AG04449 (cell line): ENCODE results near the gene JPH2.

ENCODE experiments used
- CTCF ChIA-PET: fragments of 350-600 bp; formaldehyde crosslinking; extraction: SDS; loops from one replicate; lab custom pipeline; 2021; ENCODE audit warnings: antibody characterized with exemption; lab: Yijun Ruan, JAX
- POLR2A ChIA-PET: fragments of 400-600, 350-600 bp; formaldehyde crosslinking; extraction: SDS; loops from one replicate; lab custom pipeline; 2020; ENCODE audit warnings: antibody characterized with exemption, inconsistent platforms; lab: Yijun Ruan, JAX
- DNase-seq: peaks from one replicate; pipeline ENCODE4 v3.0.0-alpha.2; 2010; ENCODE audit warnings: low read depth, low spot score
- H3K4me3 ChIP-seq: 2 replicates; pipeline ENCODE4 v1.5.1; 2011; ENCODE audit warnings: low read depth, mild to moderate bottlenecking, control low read depth, low read length
- CTCF ChIP-seq: IDR thresholded peaks from one replicate; pipeline ENCODE4 v1.5.1; 2011; ENCODE audit warnings: mild to moderate bottlenecking, moderate library complexity, low read length, control low read depth, inconsistent platforms; ENCODE audit not compliant: insufficient read depth; ENCODE audit errors: missing control alignments

Gene JPH2

GRCh38 chr20:44112456-44112855, 74.5 kb downstream of the JPH2 start:
- TF ChIP-seq CTCF: no peak
- DNase-seq: no peak
- POLR2A ChIA-PET: no interaction called here
- CTCF ChIA-PET: interaction anchor here (0.8 to 18.1 kb wide), 6 partner anchors 13 to 421 kb away, joined by 3 to 820 read pairs (median 5); partner anchors contain the start of gene JPH2
- no peak overlapping the region for H3K4me3 ChIP-seq

GRCh38 chr20:44111712-44112335, 75.2 kb downstream of the JPH2 start:
- ChIA-PET POLR2A (no interaction called here), CTCF (interaction anchor here (0.7 to 18.1 kb wide), 7 partner anchors 12 to 420 kb away, joined by 3 to 820 read pairs (median 4); partner anchors contain the start of gene JPH2)
- DNase-seq: no peak
- TF ChIP-seq CTCF: no peak
- no peak overlapping the region for H3K4me3 ChIP-seq

- no peak overlapping the region for H3K4me3 ChIP-seq
- POLR2A ChIA-PET: no interaction called here
- no peak for TF ChIP-seq CTCF
- DNase-seq: no peak
- CTCF ChIA-PET: interaction anchor here (1.0 to 18.1 kb wide), 4 partner anchors 12 to 74 kb away, joined by 3 to 820 read pairs (median 4); partner anchors contain the start of gene JPH2
Observed at GRCh38 chr20:44110816-44111568, 76.0 kb downstream of the JPH2 start.

- POLR2A ChIA-PET: no interaction called here
- no peak for TF ChIP-seq CTCF
- H3K4me3 ChIP-seq: no peak overlapping the region
- no peak for DNase-seq
- CTCF ChIA-PET: interaction anchor here (1.0 to 18.1 kb wide), 7 partner anchors 11 to 361 kb away, joined by 3 to 820 read pairs (median 5); partner anchors contain the start of gene JPH2
Observed at GRCh38 chr20:44109951-44110361, 77.0 kb downstream of the JPH2 start.

- CTCF ChIA-PET: interaction anchor here (0.9 to 18.1 kb wide), 8 partner anchors 8 to 111 kb away, joined by 3 to 820 read pairs (median 6); partner anchors contain the start of gene JPH2
- TF ChIP-seq CTCF: no peak
- no peak overlapping the region for H3K4me3 ChIP-seq
- POLR2A ChIA-PET: no interaction called here
- no peak for DNase-seq
Observed at GRCh38 chr20:44106615-44107014, 80.4 kb downstream of the JPH2 start.
